GM03348 (cell line): Measurements from ENCODE around the gene GRK5.
A peak's percentile ranks its signal among the peaks of the same experiment; 100 is the strongest.
"Not testable (repeated sequence)": the region's sequence is repeated elsewhere in the genome, so short reads cannot be mapped to it uniquely, and the experiment has no call there.

Experiments
- DNase-seq: peaks from one replicate; pipeline ENCODE4 v3.0.0; 2012; ENCODE audit warnings: low spot score

The GRK5 gene

GRCh38 chr10:119274519-119275045, 67.2 kb downstream of the GRK5 start:
- DNase-seq = no peak

GRCh38 chr10:119275085-119275484, 67.7 kb downstream of the GRK5 start:
- no peak for DNase-seq

- not testable (repeated sequence) for DNase-seq
These were observed 68.8 kb downstream of the GRK5 start for GRCh38 chr10:119276194-119276593.

GRCh38 chr10:119278126-119278709, 70.8 kb downstream of the GRK5 start:
- no peak for DNase-seq

- no peak for DNase-seq
These were observed 72.1 kb downstream of the GRK5 start for GRCh38 chr10:119279441-119279840.

- DNase-seq = peak; percentile 24
These were observed 74.3 kb downstream of the GRK5 start for GRCh38 chr10:119281581-119282071.

GRCh38 chr10:119282446-119282845, 75.1 kb downstream of the GRK5 start:
- no peak for DNase-seq

- DNase-seq = no peak
These were observed 76.0 kb downstream of the GRK5 start for GRCh38 chr10:119283387-119283786.

GRCh38 chr10:119283818-119284217, 76.4 kb downstream of the GRK5 start:
- DNase-seq = no peak

- no peak for DNase-seq
These were observed 77.3 kb downstream of the GRK5 start for GRCh38 chr10:119284679-119285096.

- DNase-seq = no peak
These were observed 78.3 kb downstream of the GRK5 start for GRCh38 chr10:119285495-119286267.

- no peak for DNase-seq
These were observed 79.1 kb downstream of the GRK5 start for GRCh38 chr10:119286516-119286915.

GRCh38 chr10:119286983-119287633, 79.7 kb downstream of the GRK5 start:
- DNase-seq = no peak

- DNase-seq = no peak
These were observed 81.2 kb downstream of the GRK5 start for GRCh38 chr10:119288574-119289001.

- no peak for DNase-seq
These were observed 82.0 kb downstream of the GRK5 start for GRCh38 chr10:119289227-119289920.

GRCh38 chr10:119290301-119291048, 83.1 kb downstream of the GRK5 start:
- DNase-seq = no peak

GRCh38 chr10:119291223-119291900, 84.0 kb downstream of the GRK5 start:
- DNase-seq = no peak

- no peak for DNase-seq
These were observed 85.8 kb downstream of the GRK5 start for GRCh38 chr10:119292968-119293760.

GRCh38 chr10:119296703-119297102, 89.3 kb downstream of the GRK5 start:
- no peak for DNase-seq
